HCT116 (cell line): ENCODE results near the gene ASCL2. TPM values are rescaled to one million over a fixed set of nuclear protein-coding genes. Genes with fewer than 3 reads are reported as not detected.

ENCODE experiments used
- ATAC-seq: fragments of 200-7000 bp; cut with Tn5 transposase; 2 replicates; pipeline ENCODE4 v1.9.1; 2020; ENCODE audit warnings: mild to moderate bottlenecking, moderate library complexity
- BruUV-seq: library from RNA; stranded (reverse); fragments of 400-500 nt; replicated peaks from 2 replicates; lab custom pipeline; 2021; lab: Mats Ljungman, UMichigan
- CTCF ChIA-PET: fragments of 300-600 bp; sonication (Branson Sonifier 250); formaldehyde crosslinking; loops from one replicate; lab custom pipeline; 2021; ENCODE audit warnings: antibody characterized with exemption; lab: Charles Lee
- POLR2A ChIA-PET: fragments of 300-600, 350-600 bp; sonication (Branson Sonifier 250); formaldehyde crosslinking; loops from one replicate; lab custom pipeline; 2021; ENCODE audit warnings: antibody characterized with exemption; lab: Charles Lee
- RAD21 ChIA-PET, 2 experiments: fragments of 300-600 bp; sonication (Branson Sonifier 250); formaldehyde crosslinking; loops; one replicate each; lab custom pipeline; 2023; ENCODE audit warnings: low total read pairs in 2 of 2; ENCODE audit not compliant: uncharacterized antibody in 2 of 2, unreplicated experiment in 2 of 2, low non-redundant PET in 1 of 2; lab: Charles Lee
- DNase-seq: peaks from one replicate; pipeline ENCODE4 v3.0.0-alpha.2; 2010; ENCODE audit warnings: low read depth, low spot score
- H2AFZ ChIP-seq: fragments of 200-600 bp; shearing (Covaris generic), sonication (generic); 2 replicates; pipeline ENCODE4 v1.6.1; 2017; ENCODE audit warnings: low read depth, mixed run types, mixed read lengths, antibody characterized with exemption, low read length; ENCODE audit not compliant: poor library complexity, severe bottlenecking
- H3K27ac ChIP-seq: 2 replicates; pipeline ENCODE4 v1.5.1; 2012; ENCODE audit warnings: low read depth, low read length
- H3K27me3 ChIP-seq: fragments of 200-600 bp; sonication (generic); 2 replicates; pipeline ENCODE4 v1.6.1; 2016; ENCODE audit warnings: mixed run types, low read length, mixed read lengths; ENCODE audit not compliant: insufficient read depth
- H3K36me3 ChIP-seq, 2 experiments: fragments of 200-500 bp in 1 of 2; fragments of 200-600 bp in 1 of 2; sonication (Bioruptor generic) in 1 of 2; sonication (generic) in 1 of 2; 2 replicates each; pipeline versions ENCODE4 v1.5.1 to v1.6.1; 2014 to 2016; ENCODE audit warnings: low read length in 2 of 2, inconsistent platforms in 1 of 2, mixed read lengths in 1 of 2, mixed run types in 1 of 2; ENCODE audit not compliant: insufficient read depth in 2 of 2, control insufficient read depth in 1 of 2
- H3K4me1 ChIP-seq, 2 experiments: fragments of 200-600 bp in 1 of 2; sonication (generic) in 1 of 2; 2 replicates each; pipeline versions ENCODE4 v1.5.1 to v1.6.1; 2012 to 2017; ENCODE audit warnings: low read length in 2 of 2, inconsistent platforms in 1 of 2, mild to moderate bottlenecking in 1 of 2, mixed read lengths in 1 of 2, mixed run types in 1 of 2, moderate library complexity in 1 of 2; ENCODE audit not compliant: insufficient read depth in 2 of 2, control insufficient read depth in 1 of 2
- H3K4me2 ChIP-seq: fragments of 200-600 bp; sonication (generic); 2 replicates; pipeline ENCODE4 v1.6.1; 2017; ENCODE audit warnings: mixed run types, low read length, mixed read lengths
- H3K4me3 ChIP-seq, 2 experiments: fragments of 200-600 bp in 1 of 2; sonication (generic) in 1 of 2; replicated peaks in 1 of 2; 2 replicates each; pipeline ENCODE4 v1.5.1; 2011 to 2016; ENCODE audit warnings: low read length in 2 of 2, control low read depth in 1 of 2, low read depth in 1 of 2, mild to moderate bottlenecking in 1 of 2, mixed read lengths in 1 of 2, mixed run types in 1 of 2
- H3K79me2 ChIP-seq: fragments of 200-600 bp; sonication (generic); 2 replicates; pipeline ENCODE4 v1.6.1; 2017; ENCODE audit warnings: mild to moderate bottlenecking, mixed run types, low read length, moderate library complexity, mixed read lengths; ENCODE audit not compliant: insufficient read depth
- H3K9ac ChIP-seq: fragments of 200-600 bp; sonication (generic); 2 replicates; pipeline ENCODE4 v1.6.1; 2016; ENCODE audit warnings: low read length, mixed read lengths
- H3K9me2 ChIP-seq: fragments of 200-600 bp; sonication (generic), shearing (Covaris generic); 2 replicates; pipeline ENCODE4 v1.6.1; 2017; ENCODE audit warnings: mixed run types, mild to moderate bottlenecking, moderate library complexity; ENCODE audit not compliant: insufficient read depth
- H3K9me3 ChIP-seq, 2 experiments: fragments of 200-500 bp in 1 of 2; fragments of 200-600 bp in 1 of 2; sonication (Bioruptor generic) in 1 of 2; sonication (generic) in 1 of 2; 2 replicates each; pipeline ENCODE4 v1.6.1; 2014 to 2017; ENCODE audit warnings: low read length in 2 of 2, mixed read lengths in 2 of 2, inconsistent platforms in 1 of 2, low read depth in 1 of 2, mild to moderate bottlenecking in 1 of 2, mixed run types in 1 of 2, moderate library complexity in 1 of 2; ENCODE audit not compliant: control insufficient read depth in 1 of 2, insufficient read depth in 1 of 2
- H4K20me1 ChIP-seq: fragments of 200-600 bp; sonication (generic), shearing (Covaris generic); 2 replicates; pipeline ENCODE4 v1.6.1; 2017; ENCODE audit warnings: mixed run types, mild to moderate bottlenecking, moderate library complexity; ENCODE audit not compliant: insufficient read depth
- JUND ChIP-seq: IDR thresholded peaks from 2 replicates; pipeline ENCODE4 v1.6.1; 2012
- POLR2AphosphoS5 ChIP-seq: IDR thresholded peaks from 2 replicates; pipeline ENCODE4 v1.6.1; 2011; ENCODE audit warnings: mild to moderate bottlenecking, low read depth, low read length, moderate library complexity
- RAD21 ChIP-seq: IDR thresholded peaks from 2 replicates; pipeline ENCODE4 v1.6.1; 2012; ENCODE audit warnings: low read depth, mild to moderate bottlenecking
- ZBTB33 ChIP-seq: IDR thresholded peaks from 2 replicates; pipeline ENCODE4 v1.6.1; 2011; ENCODE audit warnings: mild to moderate bottlenecking, low read length, moderate library complexity; ENCODE audit not compliant: insufficient replicate concordance; ENCODE audit errors: extremely low read depth
- intact Hi-C: fragments of 100-400 bp; cut with micrococcal nuclease; formaldehyde crosslinking; loops from 2 replicates; pipeline ENCODE4 v1.10.0; 2022
- total RNA-seq: library from RNA; stranded (reverse); gene quantifications from one replicate; pipeline ENCODE4 v1.2.1, GENCODE V29; 2021; ENCODE audit not compliant: unreplicated experiment

The ASCL2 gene
- total RNA-seq, 1 experiment from 2014 or later: not detected

GRCh38 chr11:2268729-2269600 lies 1.4 kb downstream of the ASCL2 start:
- RAD21 ChIA-PET: no interaction called here
- H3K79me2 ChIP-seq: no peaks in the 10 kb centered on the region
- H3K4me3 ChIP-seq: peak overlapping the region; percentile 38 to 56
- no peak overlapping the region for H2AFZ ChIP-seq
- peak overlapping the region; percentile 48 for H3K9ac ChIP-seq
- peak overlapping the region; percentile 29; the same call in 1 of the 2 replicates for H3K27ac ChIP-seq
- no peak for DNase-seq
- CTCF ChIA-PET: no interaction called here
- H3K4me2 ChIP-seq: peak overlapping the region; percentile 69
- intact Hi-C loops: no loop called here
- TF ChIP-seq JUND: no peak
- TF ChIP-seq ZBTB33: no peak
- 0 out of 2 replicates have a peak, but pooled peaks have one; percentile 28 for TF ChIP-seq POLR2AphosphoS5
- TF ChIP-seq RAD21: no peak
- no TSS peak for BruUV-seq
- peak; percentile 83 for ATAC-seq
- H3K36me3 ChIP-seq: no peaks in the 10 kb centered on the region
- peaks cover 0 to 12% of the 10 kb centered on the region in 2 experiments; a peak in 2 of 4 replicates for H3K4me1 ChIP-seq
- H3K9me3 ChIP-seq: no peaks in the 10 kb centered on the region
- no peaks in the 10 kb centered on the region for H4K20me1 ChIP-seq
- H3K9me2 ChIP-seq: no peaks in the 10 kb centered on the region
- H3K27me3 ChIP-seq: no peaks in the 10 kb centered on the region
- POLR2A ChIA-PET: interaction anchor here (0.6 kb wide), 1 partner anchor 746 kb away, joined by 3 read pairs; no protein-coding TSS in a partner anchor
